Upper lobe of right lung (tissue), 1 donor: ENCODE data around the gene ARHGDIA. TPM values are rescaled to one million over a fixed set of nuclear protein-coding genes. Genes with fewer than 3 reads are reported as not detected.

ENCODE experiments used
- ATAC-seq: fragments of 200-7000 bp; cut with Tn5 transposase; one replicate; pipeline ENCODE4 v1.9.1; 2020; ENCODE audit warnings: mild to moderate bottlenecking, moderate library complexity
- DNase-seq: peaks from one replicate; pipeline ENCODE4 v3.0.0-alpha.2; 2020
- H3K27ac ChIP-seq: fragments of 200-600 bp; one replicate; pipeline ENCODE4 v1.8.0; 2022
- H3K27me3 ChIP-seq: fragments of 200-600 bp; one replicate; pipeline ENCODE4 v1.8.0; 2022; ENCODE audit warnings: mild to moderate bottlenecking
- H3K36me3 ChIP-seq: fragments of 200-600 bp; one replicate; pipeline ENCODE4 v1.8.0; 2022
- H3K4me1 ChIP-seq: fragments of 200-600 bp; one replicate; pipeline ENCODE4 v1.8.0; 2022
- H3K4me3 ChIP-seq: fragments of 200-600 bp; one replicate; pipeline ENCODE4 v1.8.0; 2022; ENCODE audit warnings: mild to moderate bottlenecking
- H3K9me3 ChIP-seq: fragments of 200-600 bp; one replicate; pipeline ENCODE4 v1.8.0; 2022
- intact Hi-C: fragments of 100-400 bp; cut with DNase I; formaldehyde crosslinking; loops from one replicate; pipeline ENCODE4 v1.11.0; 2022
- total RNA-seq: library from RNA; stranded (reverse); fragmentation: NEBNext Ultra II Directional; extraction: Animal tissue kit (Norgen Biotek cat#: 25700); gene quantifications from one replicate; pipeline ENCODE4 v1.2.1, GENCODE V29; 2021
- TF ChIP-seq, protein P1 (sequence below): fragments of 200-600 bp; IDR thresholded peaks from one replicate; pipeline ENCODE4 v1.8.0; 2022; ENCODE audit warnings: antibody characterized with exemption
- donor health status: DM: no; HTN: yes; CAD: no; lungs with severe emphysema.

The ARHGDIA gene
- total RNA-seq, 1 donor from 2014 or later: 386 TPM

GRCh38 chr17:81817758-81818147, 53.4 kb downstream of the ARHGDIA start:
- Histone ChIP-seq H3K27ac (no peak overlapping the region), H3K9me3 (no peaks in the 10 kb centered on the region), H3K4me3 (no peak overlapping the region), H3K27me3 (no peaks in the 10 kb centered on the region), H3K4me1 (peaks cover 12% of the 10 kb centered on the region), H3K36me3 (no peaks in the 10 kb centered on the region)
- TF ChIP-seq, protein P1, sequence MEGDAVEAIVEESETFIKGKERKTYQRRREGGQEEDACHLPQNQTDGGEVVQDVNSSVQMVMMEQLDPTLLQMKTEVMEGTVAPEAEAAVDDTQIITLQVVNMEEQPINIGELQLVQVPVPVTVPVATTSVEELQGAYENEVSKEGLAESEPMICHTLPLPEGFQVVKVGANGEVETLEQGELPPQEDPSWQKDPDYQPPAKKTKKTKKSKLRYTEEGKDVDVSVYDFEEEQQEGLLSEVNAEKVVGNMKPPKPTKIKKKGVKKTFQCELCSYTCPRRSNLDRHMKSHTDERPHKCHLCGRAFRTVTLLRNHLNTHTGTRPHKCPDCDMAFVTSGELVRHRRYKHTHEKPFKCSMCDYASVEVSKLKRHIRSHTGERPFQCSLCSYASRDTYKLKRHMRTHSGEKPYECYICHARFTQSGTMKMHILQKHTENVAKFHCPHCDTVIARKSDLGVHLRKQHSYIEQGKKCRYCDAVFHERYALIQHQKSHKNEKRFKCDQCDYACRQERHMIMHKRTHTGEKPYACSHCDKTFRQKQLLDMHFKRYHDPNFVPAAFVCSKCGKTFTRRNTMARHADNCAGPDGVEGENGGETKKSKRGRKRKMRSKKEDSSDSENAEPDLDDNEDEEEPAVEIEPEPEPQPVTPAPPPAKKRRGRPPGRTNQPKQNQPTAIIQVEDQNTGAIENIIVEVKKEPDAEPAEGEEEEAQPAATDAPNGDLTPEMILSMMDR: no peak
- DNase-seq: no peak
- no peak for ATAC-seq
- intact Hi-C loops: no loop called here

Other genes starting within 250 kb of the ARHGDIA start
- 93.6 TPM for gene NPLOC4, start 234.2 kb downstream of the ARHGDIA start, total RNA-seq
- gene TSPAN10, start 234.1 kb downstream of the ARHGDIA start, total RNA-seq: 1.1 TPM
- 1.0 TPM for gene PDE6G, start 214.8 kb downstream of the ARHGDIA start, total RNA-seq
- 26.7 TPM for gene OXLD1, start 204.7 kb downstream of the ARHGDIA start, total RNA-seq
- 13.7 TPM for gene CCDC137, start 204.6 kb downstream of the ARHGDIA start, total RNA-seq
- gene ARL16, start 187.5 kb downstream of the ARHGDIA start, total RNA-seq: 19.5 TPM
- 88.3 TPM for gene HGS, start 187.3 kb downstream of the ARHGDIA start, total RNA-seq
- gene MRPL12, start 168.0 kb downstream of the ARHGDIA start, total RNA-seq: 40.3 TPM
- 6.3 TPM for gene SLC25A10, start 159.1 kb downstream of the ARHGDIA start, total RNA-seq
- gene GCGR, start 67.2 kb downstream of the ARHGDIA start, total RNA-seq: not detected
- 72.8 TPM for gene MCRIP1, start 38.0 kb downstream of the ARHGDIA start, total RNA-seq
- gene PPP1R27, start 36.3 kb downstream of the ARHGDIA start, total RNA-seq: not detected
- gene P4HB, start 10.8 kb downstream of the ARHGDIA start, total RNA-seq: 462 TPM
- gene ALYREF, start 20.2 kb upstream of the ARHGDIA start, total RNA-seq: 39.4 TPM
- gene ANAPC11, start 20.4 kb upstream of the ARHGDIA start, total RNA-seq: 91.0 TPM
- gene NPB, start 30.9 kb upstream of the ARHGDIA start, total RNA-seq: 0.55 TPM
- 46.1 TPM for gene PCYT2, start 40.1 kb upstream of the ARHGDIA start, total RNA-seq
- 27.5 TPM for gene SIRT7, start 46.8 kb upstream of the ARHGDIA start, total RNA-seq
- 35.9 TPM for gene MAFG, start 56.4 kb upstream of the ARHGDIA start, total RNA-seq
- gene PYCR1, start 66.0 kb upstream of the ARHGDIA start, total RNA-seq: 19.0 TPM
- gene MYADML2, start 75.9 kb upstream of the ARHGDIA start, total RNA-seq: not detected
- gene NOTUM, start 89.8 kb upstream of the ARHGDIA start, total RNA-seq: 6.1 TPM
- gene ASPSCR1, start 106.3 kb upstream of the ARHGDIA start, total RNA-seq: 50.3 TPM
- 40.2 TPM for gene CENPX, start 151.5 kb upstream of the ARHGDIA start, total RNA-seq
- gene LRRC45, start 152.0 kb upstream of the ARHGDIA start, total RNA-seq: 12.2 TPM
- 3.4 TPM for gene RAC3, start 160.3 kb upstream of the ARHGDIA start, total RNA-seq
- 143 TPM for gene DCXR, start 166.4 kb upstream of the ARHGDIA start, total RNA-seq
- gene RFNG, start 180.5 kb upstream of the ARHGDIA start, total RNA-seq: 38.5 TPM
- 78.0 TPM for gene GPS1, start 180.6 kb upstream of the ARHGDIA start, total RNA-seq
- 82.4 TPM for gene DUS1L, start 194.5 kb upstream of the ARHGDIA start, total RNA-seq
- 432 TPM for gene FASN, start 226.9 kb upstream of the ARHGDIA start, total RNA-seq